Measurements from ENCODE around the gene BRD2. TPM values are rescaled to one million over a fixed set of nuclear protein-coding genes. Genes with fewer than 3 reads are reported as not detected.

BRD2 gene
- total RNA-seq, 1 experiment from 2014 or later: 252 TPM

DNA sequence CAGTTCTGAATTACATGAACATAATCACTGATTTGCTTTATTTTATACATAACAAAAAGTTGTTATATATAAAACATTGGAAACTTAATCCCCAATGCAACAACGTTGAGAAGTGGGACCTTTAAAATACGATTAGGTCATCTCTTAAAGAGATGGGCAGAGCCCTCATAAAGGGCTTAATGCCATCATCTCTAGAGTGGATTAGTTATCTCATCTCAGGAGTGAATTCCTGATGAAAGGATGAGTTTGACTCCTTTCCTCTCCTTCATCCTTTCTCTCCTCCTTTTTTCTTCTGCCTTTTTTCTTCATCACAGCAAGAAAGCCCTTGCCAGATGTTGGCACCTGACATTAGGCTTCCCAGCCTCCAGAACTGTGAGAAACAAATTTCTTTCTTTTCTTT lies 27.1 kb downstream of the BRD2 start:
- no peak overlapping the region for H2BK5ac ChIP-seq (ENCODE audit: insufficient read length, low read length)
- no peak overlapping the region for H3K56ac ChIP-seq (ENCODE audit: insufficient read length, low read depth, low read length)
- no peak overlapping the region for H4K8ac ChIP-seq (replicated peaks; ENCODE audit: insufficient read length, low read depth, low read length)
- Mint-ChIP-seq H3K27me3 (ENCODE audit: low read depth) (peaks cover 18% of the 10 kb centered on the region), H3K27ac (no peak overlapping the region), H3K9me3 (no peaks in the 10 kb centered on the region; a peak in 2 of 5 replicates), H3K4me1 (peaks cover 4% of the 10 kb centered on the region in 2 experiments), H3K36me3 (ENCODE audit: insufficient read depth in 1 of 3, low read depth in 3 of 3) (no peaks in the 10 kb centered on the region), H3K4me3 (no peak overlapping the region)
- H3K9me3 ChIP-seq (ENCODE audit: control insufficient read depth, low read depth, low read length): no peaks in the 10 kb centered on the region
- no peak overlapping the region for H3K18ac ChIP-seq (ENCODE audit: insufficient read length, low read depth, low read length)
- H2AFZ ChIP-seq (ENCODE audit: low read length): no peak overlapping the region
- DNase-seq: no peak
- no peak overlapping the region for H2BK12ac ChIP-seq (ENCODE audit: insufficient read length, low read depth, low read length)
- no peak overlapping the region for H3T11ph ChIP-seq (ENCODE audit: low read length)
- H3K4me2 ChIP-seq (ENCODE audit: insufficient read depth, insufficient read length, low read length): no peak overlapping the region
- H3K9ac ChIP-seq (ENCODE audit: extremely low read depth, insufficient read length, low read length): no peak overlapping the region
- no peak overlapping the region for H4K91ac ChIP-seq (ENCODE audit: insufficient read length, low read depth, low read length)
- H4K5ac ChIP-seq (ENCODE audit: insufficient read length, low read depth, low read length): no peak overlapping the region
- H3K4ac ChIP-seq (ENCODE audit: low read depth, low read length): no peak overlapping the region
- WGBS (ENCODE audit: extremely low coverage, insufficient read length, low lambda C conversion rate): no CpG with 5 or more reads among the region's 2 CpGs
- H2AK5ac ChIP-seq (ENCODE audit: insufficient read length, low read length): no peak overlapping the region
- TF ChIP-seq, protein P1, sequence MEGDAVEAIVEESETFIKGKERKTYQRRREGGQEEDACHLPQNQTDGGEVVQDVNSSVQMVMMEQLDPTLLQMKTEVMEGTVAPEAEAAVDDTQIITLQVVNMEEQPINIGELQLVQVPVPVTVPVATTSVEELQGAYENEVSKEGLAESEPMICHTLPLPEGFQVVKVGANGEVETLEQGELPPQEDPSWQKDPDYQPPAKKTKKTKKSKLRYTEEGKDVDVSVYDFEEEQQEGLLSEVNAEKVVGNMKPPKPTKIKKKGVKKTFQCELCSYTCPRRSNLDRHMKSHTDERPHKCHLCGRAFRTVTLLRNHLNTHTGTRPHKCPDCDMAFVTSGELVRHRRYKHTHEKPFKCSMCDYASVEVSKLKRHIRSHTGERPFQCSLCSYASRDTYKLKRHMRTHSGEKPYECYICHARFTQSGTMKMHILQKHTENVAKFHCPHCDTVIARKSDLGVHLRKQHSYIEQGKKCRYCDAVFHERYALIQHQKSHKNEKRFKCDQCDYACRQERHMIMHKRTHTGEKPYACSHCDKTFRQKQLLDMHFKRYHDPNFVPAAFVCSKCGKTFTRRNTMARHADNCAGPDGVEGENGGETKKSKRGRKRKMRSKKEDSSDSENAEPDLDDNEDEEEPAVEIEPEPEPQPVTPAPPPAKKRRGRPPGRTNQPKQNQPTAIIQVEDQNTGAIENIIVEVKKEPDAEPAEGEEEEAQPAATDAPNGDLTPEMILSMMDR (conservative IDR thresholded peaks at IDR 0.05): no peak
- no peaks in the 10 kb centered on the region for H3K79me1 ChIP-seq (ENCODE audit: insufficient read depth, low read depth, low read length, poor library complexity, severe bottlenecking)
- H4K20me1 ChIP-seq (ENCODE audit: control insufficient read depth, insufficient read depth, insufficient read length): no peaks in the 10 kb centered on the region
- no peaks in the 10 kb centered on the region for H3K79me2 ChIP-seq (ENCODE audit: insufficient read depth, low read length)
- no peak overlapping the region for H2BK120ac ChIP-seq (ENCODE audit: low read depth, low read length, poor library complexity, severe bottlenecking)
- no peaks in the 10 kb centered on the region for H3K23me2 ChIP-seq (ENCODE audit: insufficient read length, low read depth, low read length, poor library complexity, severe bottlenecking)
- H3K4me1 ChIP-seq (ENCODE audit: insufficient read depth, low read length): no peaks in the 10 kb centered on the region
- no peak overlapping the region for H3K14ac ChIP-seq (ENCODE audit: insufficient read depth, low read length)
- no peaks in the 10 kb centered on the region for H3K27me3 ChIP-seq (ENCODE audit: insufficient read depth, low read length)
- H2BK20ac ChIP-seq (ENCODE audit: low read depth, low read length, poor library complexity, severe bottlenecking): no peak overlapping the region
- no peak overlapping the region for H3K27ac ChIP-seq (ENCODE audit: insufficient read length, low read depth, low read length)
- no peak overlapping the region for H3K23ac ChIP-seq (ENCODE audit: insufficient read length, low read depth, low read length)
- no peak overlapping the region for H2BK15ac ChIP-seq (ENCODE audit: low read depth, low read length)
